Measurements from ENCODE around the gene DSCAML1. TPM values are rescaled to one million over a fixed set of nuclear protein-coding genes. Genes with fewer than 3 reads are reported as not detected.

The DSCAML1 gene
- total RNA-seq, 1 experiment from 2014 or later: not detected

DNA sequence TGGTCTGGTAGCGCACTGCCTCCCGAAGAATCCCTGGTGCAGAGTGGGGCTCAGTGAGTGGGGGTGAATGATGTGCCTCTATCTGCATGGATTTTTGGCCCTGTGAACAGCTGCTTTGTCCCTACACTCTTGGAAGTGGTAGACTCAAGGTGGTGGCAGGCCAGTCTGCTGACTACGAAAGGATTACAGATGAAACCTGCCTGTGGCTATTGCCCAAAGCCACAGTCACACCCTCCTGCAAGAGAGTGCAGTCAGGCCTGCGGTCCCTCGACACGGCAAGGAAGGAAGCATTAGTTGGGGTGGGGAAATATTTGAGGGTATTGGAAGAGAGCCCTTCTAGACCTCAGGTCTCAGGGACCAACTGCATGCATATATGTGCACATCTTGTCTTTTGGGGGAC, 63.7 kb downstream of the DSCAML1 start:
- peaks cover 3% of the 10 kb centered on the region for H3K27me3 ChIP-seq
- no peak for DNase-seq
- H3K4me3 ChIP-seq: no peak overlapping the region
- no peaks in the 10 kb centered on the region for H3K9me3 ChIP-seq
- no peaks in the 10 kb centered on the region for H3K36me3 ChIP-seq

GRCh38 chr11:117731722-117732290, 65.2 kb downstream of the DSCAML1 start:
- H3K27me3 ChIP-seq: peaks cover 14% of the 10 kb centered on the region
- H3K36me3 ChIP-seq: no peaks in the 10 kb centered on the region
- DNase-seq: no peak
- H3K4me3 ChIP-seq: no peak overlapping the region
- no peaks in the 10 kb centered on the region for H3K9me3 ChIP-seq

DNA sequence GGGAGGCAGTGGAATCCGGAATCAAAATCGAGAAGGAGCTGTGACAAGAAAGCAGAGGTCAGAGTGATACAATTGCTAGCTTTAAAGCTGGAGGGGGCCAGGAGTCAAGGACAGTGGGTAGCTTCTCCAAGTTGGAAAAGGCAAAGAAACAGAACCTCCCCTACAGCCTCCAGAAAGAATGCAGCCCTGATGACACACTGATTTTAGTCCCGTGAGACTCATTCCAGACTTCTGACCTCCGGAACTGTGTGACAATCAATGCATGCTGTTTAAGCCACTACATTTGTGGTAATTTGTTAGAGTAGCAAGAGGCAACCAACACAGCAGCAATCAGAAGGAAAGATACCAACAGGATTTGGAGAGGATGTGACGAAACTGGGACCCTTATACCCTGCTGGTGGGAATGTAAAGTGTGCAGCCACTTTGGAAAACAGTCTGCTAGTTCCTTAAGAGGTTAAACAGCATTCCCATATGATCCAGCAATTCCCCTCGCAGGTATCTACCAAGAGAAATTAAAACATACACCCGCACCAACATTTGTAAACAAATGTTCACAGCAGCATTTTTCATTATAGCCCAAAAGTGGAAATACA, 66.7 kb downstream of the DSCAML1 start:
- Histone ChIP-seq H3K36me3 (no peaks in the 10 kb centered on the region), H3K4me3 (no peak overlapping the region), H3K27me3 (peaks cover 14% of the 10 kb centered on the region), H3K9me3 (no peaks in the 10 kb centered on the region)
- no peak for DNase-seq

DNA sequence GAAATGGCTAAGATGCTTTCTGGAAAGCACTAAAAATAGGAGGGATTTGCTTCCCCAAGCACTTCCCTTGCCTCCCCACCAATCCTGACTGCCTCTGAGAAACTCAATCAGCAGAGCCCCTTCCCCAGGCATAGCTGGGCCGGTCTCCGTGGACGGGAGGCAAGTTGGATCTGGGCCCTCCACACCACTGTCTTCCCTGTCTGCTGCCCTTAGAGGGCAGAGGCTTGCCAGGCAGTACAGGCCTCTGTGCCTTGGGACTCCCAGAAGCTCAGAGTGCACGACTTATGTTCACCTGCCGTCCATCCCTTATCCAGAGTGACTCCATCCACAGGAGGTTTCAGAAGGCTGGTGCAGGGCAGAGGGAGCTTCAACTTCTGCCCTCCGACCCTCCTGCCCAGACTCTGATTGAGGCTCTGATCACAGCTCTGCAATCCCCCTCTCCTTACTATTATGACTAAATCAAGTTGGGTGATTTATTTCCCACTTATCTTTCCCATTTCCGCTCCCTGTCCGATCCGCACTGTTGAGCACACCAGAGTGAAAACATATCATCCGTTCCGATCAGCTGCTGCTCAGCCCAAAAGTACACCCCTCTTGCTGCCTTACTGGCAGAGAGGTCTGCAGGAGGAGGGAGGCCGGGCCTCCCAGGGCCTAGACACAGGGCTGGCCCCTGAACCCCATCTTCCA, 71.8 kb downstream of the DSCAML1 start:
- DNase-seq: no peak
- no peak overlapping the region for H3K4me3 ChIP-seq
- H3K9me3 ChIP-seq: no peaks in the 10 kb centered on the region
- H3K36me3 ChIP-seq: no peaks in the 10 kb centered on the region
- peaks cover 14% of the 10 kb centered on the region for H3K27me3 ChIP-seq

- H3K9me3 ChIP-seq: no peaks in the 10 kb centered on the region
- no peaks in the 10 kb centered on the region for H3K36me3 ChIP-seq
- H3K4me3 ChIP-seq: no peak overlapping the region
- DNase-seq: no peak
- H3K27me3 ChIP-seq: peaks cover 14% of the 10 kb centered on the region
Observed at GRCh38 chr11:117724621-117725020, 72.4 kb downstream of the DSCAML1 start.

DNA sequence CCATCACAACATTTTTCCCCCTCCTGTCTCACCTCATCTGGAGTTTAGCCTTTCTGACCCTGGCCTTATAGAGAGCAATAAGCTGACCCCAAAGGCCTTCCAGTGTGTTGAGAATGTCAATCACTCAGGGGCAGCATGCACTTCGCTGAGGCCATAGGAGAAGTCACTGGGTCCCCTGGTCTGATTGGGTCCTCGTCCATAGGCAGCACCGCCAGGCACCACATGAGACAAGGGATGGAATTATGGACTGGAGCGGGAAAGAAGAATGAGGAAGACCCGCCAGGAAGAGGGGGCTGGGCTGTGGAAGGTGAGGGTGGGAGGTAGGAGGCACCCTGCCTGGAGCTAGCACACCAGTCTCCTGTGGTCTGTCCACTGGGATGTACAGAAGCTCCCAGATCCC, 72.9 kb downstream of the DSCAML1 start:
- Histone ChIP-seq H3K4me3 (no peak overlapping the region), H3K27me3 (peaks cover 14% of the 10 kb centered on the region), H3K36me3 (no peaks in the 10 kb centered on the region), H3K9me3 (no peaks in the 10 kb centered on the region)
- no peak for DNase-seq

GRCh38 chr11:117723277-117724024, 73.6 kb downstream of the DSCAML1 start:
- no peaks in the 10 kb centered on the region for H3K36me3 ChIP-seq
- H3K4me3 ChIP-seq: no peak overlapping the region
- H3K27me3 ChIP-seq: peaks cover 11% of the 10 kb centered on the region
- DNase-seq: no peak
- no peaks in the 10 kb centered on the region for H3K9me3 ChIP-seq

GRCh38 chr11:117722082-117722481, 74.9 kb downstream of the DSCAML1 start:
- Histone ChIP-seq H3K9me3 (no peaks in the 10 kb centered on the region), H3K27me3 (peaks cover 2% of the 10 kb centered on the region), H3K4me3 (no peak overlapping the region), H3K36me3 (no peaks in the 10 kb centered on the region)
- DNase-seq: no peak

DNA sequence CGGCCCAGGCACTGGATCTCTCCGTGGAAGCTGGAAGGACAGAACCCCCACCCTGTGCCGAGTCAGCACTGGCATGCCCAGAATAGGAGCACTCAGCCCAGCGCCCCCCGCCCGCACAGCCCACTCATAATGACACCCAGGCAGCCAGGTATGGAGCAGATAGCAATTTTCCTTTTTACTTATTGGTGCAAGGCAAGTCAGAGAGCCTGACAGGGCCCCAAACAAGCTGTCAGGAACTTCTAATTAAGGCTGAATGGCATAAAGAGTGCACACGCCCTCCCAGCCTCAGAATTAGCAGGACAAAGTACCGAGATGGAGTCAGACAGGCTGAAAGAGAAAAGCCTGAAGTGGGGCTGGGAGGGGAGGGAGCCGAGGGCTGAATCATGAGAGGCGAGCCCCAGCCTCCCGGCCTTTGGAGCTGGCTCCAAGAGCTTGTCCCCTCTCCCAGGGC, 76.9 kb downstream of the DSCAML1 start:
- no peak for DNase-seq
- H3K9me3 ChIP-seq: no peaks in the 10 kb centered on the region
- H3K36me3 ChIP-seq: no peaks in the 10 kb centered on the region
- H3K27me3 ChIP-seq: no peaks in the 10 kb centered on the region; the same call in 1 of the 2 replicates
- no peak overlapping the region for H3K4me3 ChIP-seq

- Histone ChIP-seq H3K36me3 (no peaks in the 10 kb centered on the region), H3K9me3 (no peaks in the 10 kb centered on the region), H3K4me3 (no peak overlapping the region), H3K27me3 (no peaks in the 10 kb centered on the region; the same call in 1 of the 2 replicates)
- DNase-seq: no peak
Observed at GRCh38 chr11:117719480-117719879, 77.5 kb downstream of the DSCAML1 start.

DNA sequence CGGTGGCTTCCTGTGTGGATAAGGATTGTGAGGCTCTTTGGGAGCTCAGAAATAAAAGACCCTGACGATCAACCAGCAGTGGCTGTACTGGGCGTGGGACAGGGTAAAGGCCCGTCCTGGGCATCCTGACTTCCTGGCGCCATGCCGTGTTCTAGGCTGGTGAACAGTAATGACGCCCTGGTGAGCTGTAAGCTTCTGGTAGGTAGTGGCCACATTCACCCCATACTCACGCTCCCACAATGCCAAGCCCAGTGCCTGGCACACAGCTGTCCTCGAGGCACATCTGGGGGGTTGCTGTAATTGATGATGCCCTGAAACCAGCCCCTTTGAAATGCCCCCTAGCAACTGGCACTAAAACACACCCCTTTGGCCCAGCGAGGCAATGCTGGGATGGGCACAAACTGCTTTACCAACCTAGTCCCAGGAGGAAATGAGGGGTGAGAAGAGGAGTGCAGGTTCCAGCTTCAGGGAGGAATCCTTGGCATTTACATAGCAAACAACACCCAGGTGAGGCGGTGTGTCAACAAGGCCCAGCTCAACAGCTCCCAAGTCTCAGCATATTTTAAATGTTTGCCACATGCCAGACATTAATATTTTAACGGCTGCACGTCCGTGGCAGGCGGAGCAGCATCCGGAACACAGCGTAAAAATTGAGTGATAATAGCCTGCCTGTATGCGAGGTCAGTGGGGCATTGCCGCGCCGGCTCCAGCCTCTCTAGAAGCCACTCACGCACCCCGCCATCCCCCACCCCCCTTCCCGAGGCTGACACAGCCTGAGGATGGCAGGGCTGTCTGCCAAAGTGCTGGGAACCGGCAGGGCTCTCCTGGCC, 79.3 kb downstream of the DSCAML1 start:
- peak; percentile 7 for DNase-seq
- no peaks in the 10 kb centered on the region; the same call in 1 of the 2 replicates for H3K27me3 ChIP-seq
- no peaks in the 10 kb centered on the region for H3K36me3 ChIP-seq
- H3K4me3 ChIP-seq: no peak overlapping the region
- no peaks in the 10 kb centered on the region for H3K9me3 ChIP-seq

- Histone ChIP-seq H3K9me3 (no peaks in the 10 kb centered on the region), H3K27me3 (peaks cover 2% of the 10 kb centered on the region), H3K4me3 (no peak overlapping the region), H3K36me3 (no peaks in the 10 kb centered on the region)
- no peak for DNase-seq
Observed at GRCh38 chr11:117716521-117717440, 80.2 kb downstream of the DSCAML1 start.

DNA sequence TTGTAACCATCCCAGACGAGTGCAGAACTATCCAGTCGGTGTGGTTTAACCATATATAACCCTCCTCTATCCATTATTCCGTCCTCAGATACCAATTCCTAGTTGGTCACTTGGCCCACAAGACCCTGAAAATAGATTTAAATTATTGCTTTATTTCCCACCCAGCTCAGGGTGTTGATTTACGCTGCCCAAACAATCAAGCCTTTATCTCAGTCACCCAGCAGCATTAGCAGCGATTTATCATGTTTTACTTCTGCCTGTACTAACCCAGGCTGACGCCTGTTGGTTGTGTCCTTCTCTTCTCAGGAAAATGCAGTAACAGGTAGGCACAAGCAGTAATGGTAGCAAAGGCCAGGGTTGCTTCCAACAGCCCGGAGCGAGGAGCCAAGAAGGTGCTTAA, 81.2 kb downstream of the DSCAML1 start:
- H3K27me3 ChIP-seq: peaks cover 7% of the 10 kb centered on the region; the same call in 1 of the 2 replicates
- no peak for DNase-seq
- no peaks in the 10 kb centered on the region for H3K9me3 ChIP-seq
- no peaks in the 10 kb centered on the region for H3K36me3 ChIP-seq
- H3K4me3 ChIP-seq: no peak overlapping the region

GRCh38 chr11:117713538-117713991, 83.5 kb downstream of the DSCAML1 start:
- no peak for DNase-seq
- H3K4me3 ChIP-seq: no peak overlapping the region
- peaks cover 22% of the 10 kb centered on the region for H3K27me3 ChIP-seq
- H3K36me3 ChIP-seq: no peaks in the 10 kb centered on the region
- H3K9me3 ChIP-seq: no peaks in the 10 kb centered on the region

DNA sequence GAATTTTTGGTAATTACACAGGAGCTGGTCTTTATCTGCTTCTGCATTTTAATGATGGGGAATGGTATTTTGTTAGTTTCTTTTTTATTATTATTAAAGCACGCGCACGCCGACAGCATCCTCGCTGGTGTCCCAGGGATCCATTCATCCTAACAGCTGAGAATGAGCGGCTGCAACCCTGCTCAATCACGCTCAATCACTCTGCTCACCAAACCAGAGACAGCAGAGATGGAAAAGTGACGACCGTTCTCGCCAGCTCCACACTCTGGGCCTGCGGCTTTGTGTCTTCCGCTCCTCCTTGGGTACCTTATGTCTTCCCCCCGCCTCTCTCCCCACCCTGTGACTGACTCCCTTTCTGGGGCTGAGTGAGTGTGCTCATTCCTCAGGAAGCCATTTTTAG, 84.5 kb downstream of the DSCAML1 start:
- H3K27me3 ChIP-seq: peaks cover 24% of the 10 kb centered on the region
- H3K9me3 ChIP-seq: no peaks in the 10 kb centered on the region
- no peaks in the 10 kb centered on the region for H3K36me3 ChIP-seq
- DNase-seq: no peak
- H3K4me3 ChIP-seq: no peak overlapping the region
